D341Med (cell line): ENCODE results near the gene LIN54.
"Not testable (repeated sequence)": the region's sequence is repeated elsewhere in the genome, so short reads cannot be mapped to it uniquely, and the experiment has no call there.

ENCODE experiments used
- DNase-seq: peaks from one replicate; pipeline ENCODE4 v3.0.0; 2012; ENCODE audit warnings: low spot score

Gene LIN54

GRCh38 chr4:83012200-83012686 is 1.6 kb upstream of the LIN54 start:
- no peak for DNase-seq

GRCh38 chr4:83011689-83012199 is 1.1 kb upstream of the LIN54 start:
- DNase-seq = no peak

- no peak for DNase-seq
These were observed 507 bp downstream of the LIN54 start for GRCh38 chr4:83010111-83010521.

GRCh38 chr4:83009529-83009928 is 1.1 kb downstream of the LIN54 start:
- no peak for DNase-seq

GRCh38 chr4:83003044-83003791 is 7.4 kb downstream of the LIN54 start:
- not testable (repeated sequence) for DNase-seq

- DNase-seq = no peak
These were observed 8.3 kb downstream of the LIN54 start for GRCh38 chr4:83002329-83002728.

GRCh38 chr4:82998898-82999297 is 11.7 kb downstream of the LIN54 start:
- no peak for DNase-seq

GRCh38 chr4:82994834-82995233 is 15.8 kb downstream of the LIN54 start:
- DNase-seq = no peak

- no peak for DNase-seq
These were observed 20.8 kb downstream of the LIN54 start for GRCh38 chr4:82989575-82990429.

GRCh38 chr4:82988323-82988832 is 22.2 kb downstream of the LIN54 start:
- DNase-seq = no peak

- not testable (repeated sequence) for DNase-seq
These were observed 23.1 kb downstream of the LIN54 start for GRCh38 chr4:82987519-82987918.

- DNase-seq = no peak
These were observed 26.2 kb downstream of the LIN54 start for GRCh38 chr4:82984459-82984858.

GRCh38 chr4:82983444-82983843 is 27.2 kb downstream of the LIN54 start:
- DNase-seq = no peak

- DNase-seq = no peak
These were observed 29.5 kb downstream of the LIN54 start for GRCh38 chr4:82981138-82981537.

GRCh38 chr4:82975792-82976191 is 34.8 kb downstream of the LIN54 start:
- no peak for DNase-seq

- DNase-seq = no peak
These were observed 41.2 kb downstream of the LIN54 start for GRCh38 chr4:82969414-82969813.

GRCh38 chr4:82968972-82969371 is 41.7 kb downstream of the LIN54 start:
- DNase-seq = no peak

GRCh38 chr4:82965763-82966162 is 44.9 kb downstream of the LIN54 start:
- no peak for DNase-seq

- DNase-seq = no peak
These were observed 53.6 kb downstream of the LIN54 start for GRCh38 chr4:82957045-82957444.

- DNase-seq = no peak
These were observed 56.4 kb downstream of the LIN54 start for GRCh38 chr4:82954212-82954611.

GRCh38 chr4:82951196-82951595 is 59.4 kb downstream of the LIN54 start:
- no peak for DNase-seq

GRCh38 chr4:82948647-82949204 is 61.9 kb downstream of the LIN54 start:
- no peak for DNase-seq
